ENCODE results near the gene KLF5.

The KLF5 gene

DNA sequence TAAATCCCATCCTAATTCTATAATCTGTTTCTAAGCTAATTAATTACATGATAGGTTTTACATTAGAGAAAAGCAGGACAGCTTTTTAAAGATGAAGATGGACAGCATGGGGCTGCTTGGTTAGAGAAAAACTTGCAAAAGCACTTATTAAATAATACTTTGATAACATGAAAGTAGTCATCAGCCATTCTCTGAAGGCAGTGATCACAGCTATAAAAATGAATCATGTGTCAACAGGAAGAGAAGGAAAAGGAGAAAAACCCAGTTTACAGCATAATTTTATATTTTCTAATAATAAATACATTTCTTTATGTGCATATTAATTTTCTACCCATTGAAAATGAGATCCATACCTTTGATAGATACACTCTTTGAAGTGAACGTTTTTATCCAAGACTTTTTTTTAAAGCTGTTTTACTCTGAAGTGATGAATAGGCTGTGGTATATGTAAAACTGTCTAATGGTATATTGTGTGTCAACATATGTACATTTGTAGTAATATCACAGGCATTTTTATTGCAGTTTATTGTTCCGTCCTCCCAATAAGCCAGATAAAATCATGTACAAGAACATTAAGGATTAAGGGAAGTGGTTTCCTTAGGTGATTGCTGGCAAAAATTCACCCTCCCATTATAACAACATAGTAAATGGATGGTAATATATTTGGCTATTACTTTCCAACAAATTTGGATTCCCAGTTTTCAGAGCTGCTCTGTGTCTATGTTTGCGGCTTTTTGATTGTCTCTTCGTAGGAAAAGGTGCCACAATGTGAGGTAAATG, 1.3 kb upstream of the KLF5 start:
- Histone ChIP-seq H3K4me3 (no peak overlapping the region), H3K27me3 (peaks cover 52 to 70% (median 66%) of the 10 kb centered on the region in 11 experiments), H3K4me1 (peaks cover 0 to 16% (median 9%) of the 10 kb centered on the region in 10 experiments; a peak in 10 of 20 replicates), H3K9me3 (replicated peaks in 1 of 11) (no peaks in the 10 kb centered on the region), H4K20me1 (peaks cover 0 to 18% (median 7%) of the 10 kb centered on the region in 11 experiments; a peak in 10 of 22 replicates), H3K27ac (no peak overlapping the region), H3K9ac (no peak overlapping the region), H3K4me2 (no peak overlapping the region), H3K36me3 (no peaks in the 10 kb centered on the region)
- no peak for TF ChIP-seq Cebpa-rat (IDR thresholded peaks at IDR 0.05)

DNA sequence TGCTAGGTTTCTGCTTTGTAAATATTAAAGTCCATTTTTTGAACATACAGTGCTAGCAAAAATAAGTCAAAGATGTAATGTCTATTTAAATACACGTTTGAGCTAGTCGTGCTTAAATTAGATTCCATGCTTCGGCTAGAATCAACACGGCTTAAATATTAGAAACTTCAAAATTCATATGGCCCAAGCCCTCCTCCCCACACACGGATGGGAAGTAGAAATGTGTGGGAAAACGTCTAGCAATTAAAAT, 816 bp upstream of the KLF5 start:
- no peak for TF ChIP-seq Cebpa-rat (IDR thresholded peaks at IDR 0.05)
- Histone ChIP-seq H3K9ac (no peak overlapping the region), H4K20me1 (peaks cover 0 to 18% (median 7%) of the 10 kb centered on the region in 11 experiments; a peak in 10 of 22 replicates)

DNA sequence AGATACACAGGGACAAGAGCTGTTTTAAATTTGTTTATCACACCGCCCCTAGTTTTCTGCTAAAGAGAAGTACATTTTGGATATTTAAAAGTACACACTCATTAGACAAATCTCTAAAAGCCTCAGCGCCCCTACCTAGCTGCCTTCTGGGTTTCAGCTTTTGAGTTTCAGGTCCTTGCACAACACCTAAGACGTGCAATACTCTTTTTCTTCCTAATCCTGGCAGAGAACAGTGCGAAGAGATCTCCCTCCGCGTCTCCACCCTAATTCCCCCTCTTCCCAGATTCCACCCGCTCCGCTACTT, 421 bp upstream of the KLF5 start:
- H3K4me1 ChIP-seq, result peaks cover 0 to 16% (median 9%) of the 10 kb centered on the region in 10 experiments; a peak in 10 of 20 replicates
- H3K27me3 ChIP-seq, result peaks cover 52 to 71% (median 68%) of the 10 kb centered on the region in 11 experiments
- H3K4me3 ChIP-seq, result peak overlapping the region; percentile 62 to 79 (median 72)
- H3K9me3 ChIP-seq (replicated peaks in 1 of 11), result no peaks in the 10 kb centered on the region
- peaks cover 0 to 18% (median 7%) of the 10 kb centered on the region in 11 experiments; a peak in 10 of 22 replicates for H4K20me1 ChIP-seq
- H3K9ac ChIP-seq, result peak overlapping the region in 3 of 11 experiments; percentile 34 to 71 (median 42); a peak in 1 of 22 replicates
- no peaks in the 10 kb centered on the region for H3K36me3 ChIP-seq
- no peak overlapping the region for H3K27ac ChIP-seq
- H3K4me2 ChIP-seq, result peak overlapping the region; percentile 86 to 100 (median 97)
- 0 out of 22 replicates have a peak, but pooled peaks of 1 of the 11 experiments have one; percentile 13 for TF ChIP-seq Cebpa-rat (IDR thresholded peaks at IDR 0.05)

More for the DNA sequence above, 816 bp upstream of the KLF5 start:
- no peaks in the 10 kb centered on the region for H3K36me3 ChIP-seq
- peaks cover 0 to 16% (median 9%) of the 10 kb centered on the region in 10 experiments; a peak in 10 of 20 replicates for H3K4me1 ChIP-seq
- H3K4me2 ChIP-seq, result peak overlapping the region in 8 of 11 experiments; percentile 86 to 99 (median 98); a peak in 12 of 22 replicates
- H3K9me3 ChIP-seq (replicated peaks in 1 of 11), result no peaks in the 10 kb centered on the region
- no peak overlapping the region for H3K27ac ChIP-seq
- peak overlapping the region in 2 of 10 experiments; percentile 72 to 76; a peak in 1 of 20 replicates for H3K4me3 ChIP-seq
- peaks cover 52 to 71% (median 68%) of the 10 kb centered on the region in 11 experiments for H3K27me3 ChIP-seq

DNA sequence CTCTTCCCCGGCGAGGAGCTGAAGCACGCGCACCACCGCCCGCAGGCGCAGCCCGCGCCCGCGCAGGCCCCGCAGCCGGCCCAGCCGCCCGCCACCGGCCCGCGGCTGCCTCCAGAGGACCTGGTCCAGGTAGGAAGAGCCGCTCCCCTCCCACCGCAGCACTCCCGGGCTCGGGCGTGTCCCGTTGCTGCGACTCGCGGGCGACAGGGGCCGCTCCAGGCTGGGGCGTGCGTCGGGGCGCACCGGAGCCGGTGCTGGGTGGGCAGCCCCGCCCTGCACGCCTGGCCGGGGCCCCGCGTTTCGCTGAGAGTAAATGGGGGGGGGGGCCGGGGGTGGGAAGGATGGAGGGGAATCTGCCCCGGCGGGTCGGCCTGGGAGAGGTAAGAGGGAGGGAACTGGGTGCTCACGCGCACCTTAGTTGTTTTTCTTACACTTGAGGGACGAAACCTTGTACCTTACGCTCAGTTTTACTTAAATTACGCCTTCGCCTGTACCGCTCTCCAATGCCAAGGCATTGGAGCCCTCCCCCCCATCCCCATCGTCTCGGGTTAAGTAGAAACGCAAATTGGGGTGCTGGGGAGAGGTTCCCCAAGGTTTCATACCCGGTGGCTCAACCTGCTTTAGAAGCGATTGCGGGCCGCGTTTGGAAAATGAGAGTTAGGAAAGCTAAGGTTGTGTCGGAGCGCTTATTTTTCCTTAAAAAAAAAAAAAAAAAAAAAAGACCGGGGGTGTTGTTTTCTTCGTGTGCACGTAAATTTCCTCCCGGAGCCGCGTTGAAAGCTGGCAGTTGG, 850 bp downstream of the KLF5 start:
- Histone ChIP-seq H3K4me3 (peak overlapping the region; percentile 62 to 79 (median 72)), H3K9ac (peak overlapping the region; percentile 46 to 78 (median 65); a peak in 21 of 22 replicates), H3K36me3 (no peaks in the 10 kb centered on the region), H4K20me1 (peaks cover 0 to 18% (median 7%) of the 10 kb centered on the region in 11 experiments; a peak in 10 of 22 replicates), H3K9me3 (replicated peaks in 1 of 11) (no peaks in the 10 kb centered on the region), H3K27me3 (peaks cover 52 to 71% (median 68%) of the 10 kb centered on the region in 11 experiments), H3K27ac (peak overlapping the region in 6 of 11 experiments; percentile 7 to 46 (median 38); a peak in 7 of 22 replicates), H3K4me1 (peaks cover 0 to 16% (median 9%) of the 10 kb centered on the region in 10 experiments; a peak in 10 of 20 replicates), H3K4me2 (peak overlapping the region; percentile 86 to 100 (median 97))
- TF ChIP-seq Cebpa-rat (IDR thresholded peaks at IDR 0.05), result no peak

DNA sequence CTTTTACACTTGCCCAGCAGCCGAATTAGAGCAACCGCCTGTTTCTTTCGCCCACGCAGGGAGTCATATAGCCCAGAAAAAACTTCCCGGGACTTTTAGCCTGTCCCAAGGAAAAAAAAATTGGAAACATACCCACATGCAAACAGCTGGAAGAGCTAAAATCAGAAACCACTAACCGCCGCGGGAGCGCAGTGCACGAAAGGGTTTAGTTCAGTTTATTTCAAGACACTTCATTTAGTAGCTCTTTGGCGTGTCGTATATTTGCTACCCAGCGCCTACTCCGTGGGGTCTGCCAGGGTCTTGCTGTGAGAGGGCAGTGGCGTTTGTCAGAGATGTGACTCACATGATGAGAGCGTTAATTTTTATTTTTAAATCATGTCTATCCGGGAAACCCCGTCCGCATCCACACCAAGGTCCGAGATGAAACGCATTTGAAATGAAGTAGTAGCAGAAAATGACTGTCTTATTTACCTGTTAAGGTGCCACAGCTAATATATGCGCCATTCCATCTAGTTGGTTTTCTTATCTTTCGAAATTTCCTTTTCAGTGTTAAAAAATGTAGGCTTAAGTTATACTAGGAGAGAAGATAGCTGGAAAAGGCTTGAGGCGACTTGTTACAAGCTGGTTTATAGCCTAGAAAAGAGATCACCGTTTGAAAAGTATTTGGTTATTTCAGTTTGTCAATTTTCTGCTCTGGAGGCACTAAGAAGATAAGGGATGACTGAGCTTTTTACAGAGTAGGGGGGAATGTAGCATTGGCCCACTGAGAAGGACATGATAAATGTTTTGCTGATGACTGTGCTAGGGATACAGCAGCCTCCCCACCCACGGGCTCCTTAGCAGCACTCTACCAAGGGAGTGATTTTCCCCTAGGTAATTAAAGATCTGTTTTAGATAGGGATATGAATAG, 1.7 kb downstream of the KLF5 start:
- Histone ChIP-seq H3K36me3 (no peaks in the 10 kb centered on the region), H3K4me3 (peak overlapping the region; percentile 31 to 79 (median 72); a peak in 17 of 20 replicates), H3K9ac (no peak overlapping the region), H4K20me1 (peaks cover 0 to 18% (median 7%) of the 10 kb centered on the region in 11 experiments; a peak in 10 of 22 replicates), H3K27ac (no peak overlapping the region), H3K27me3 (peaks cover 52 to 71% (median 68%) of the 10 kb centered on the region in 11 experiments), H3K4me1 (peaks cover 0 to 16% (median 9%) of the 10 kb centered on the region in 10 experiments; a peak in 10 of 20 replicates), H3K9me3 (replicated peaks in 1 of 11) (no peaks in the 10 kb centered on the region), H3K4me2 (peak overlapping the region; percentile 48 to 100 (median 97))
- no peak for TF ChIP-seq Cebpa-rat (IDR thresholded peaks at IDR 0.05)

DNA sequence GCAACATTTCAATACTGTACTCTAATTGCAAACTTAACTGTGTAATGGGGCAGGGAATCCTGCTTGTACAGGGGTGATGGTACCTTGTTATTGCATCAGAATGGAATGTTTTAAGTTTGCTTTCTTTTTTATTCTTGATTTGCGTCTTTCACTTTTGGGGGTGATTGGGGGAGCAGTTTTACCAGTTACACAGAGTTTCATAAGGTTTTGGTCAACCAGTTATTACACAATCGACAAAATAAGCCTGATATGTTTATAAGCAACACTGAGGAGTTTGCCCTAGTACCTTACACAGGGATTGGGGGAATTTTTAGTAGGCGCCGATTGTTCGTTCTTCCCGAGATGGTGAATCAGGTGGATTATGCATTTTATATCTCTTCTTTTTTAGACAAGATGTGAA, 2.7 kb downstream of the KLF5 start:
- Histone ChIP-seq H3K36me3 (no peaks in the 10 kb centered on the region), H4K20me1 (peaks cover 0 to 18% (median 7%) of the 10 kb centered on the region in 11 experiments; a peak in 10 of 22 replicates), H3K27me3 (peaks cover 52 to 63% (median 60%) of the 10 kb centered on the region in 11 experiments), H3K9ac (no peak overlapping the region), H3K4me1 (peaks cover 0 to 16% (median 10%) of the 10 kb centered on the region in 10 experiments; a peak in 11 of 20 replicates), H3K4me2 (no peak overlapping the region), H3K4me3 (no peak overlapping the region), H3K9me3 (replicated peaks in 1 of 11) (no peaks in the 10 kb centered on the region), H3K27ac (no peak overlapping the region)
- TF ChIP-seq Cebpa-rat (IDR thresholded peaks at IDR 0.05), result peak in 2 of 11 experiments; percentile 63; a peak in 4 of 22 replicates

DNA sequence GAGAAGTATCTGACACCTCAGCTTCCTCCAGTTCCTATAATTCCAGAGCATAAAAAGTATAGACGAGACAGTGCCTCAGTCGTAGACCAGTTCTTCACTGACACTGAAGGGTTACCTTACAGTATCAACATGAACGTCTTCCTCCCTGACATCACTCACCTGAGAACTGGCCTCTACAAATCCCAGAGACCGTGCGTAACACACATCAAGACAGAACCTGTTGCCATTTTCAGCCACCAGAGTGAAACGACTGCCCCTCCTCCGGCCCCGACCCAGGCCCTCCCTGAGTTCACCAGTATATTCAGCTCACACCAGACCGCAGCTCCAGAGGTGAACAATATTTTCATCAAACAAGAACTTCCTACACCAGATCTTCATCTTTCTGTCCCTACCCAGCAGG, 3.1 kb downstream of the KLF5 start:
- H3K4me2 ChIP-seq, result no peak overlapping the region
- H3K9ac ChIP-seq, result no peak overlapping the region
- no peak overlapping the region for H3K27ac ChIP-seq
- H3K4me3 ChIP-seq, result no peak overlapping the region
- H3K36me3 ChIP-seq, result no peaks in the 10 kb centered on the region
- peaks cover 51 to 59% (median 56%) of the 10 kb centered on the region in 11 experiments for H3K27me3 ChIP-seq
- TF ChIP-seq Cebpa-rat (IDR thresholded peaks at IDR 0.05), result no peak; a peak in 1 of 22 replicates
- no peaks in the 10 kb centered on the region for H3K9me3 ChIP-seq (replicated peaks in 1 of 11)
- peaks cover 0 to 18% (median 7%) of the 10 kb centered on the region in 11 experiments; a peak in 10 of 22 replicates for H4K20me1 ChIP-seq
- H3K4me1 ChIP-seq, result peaks cover 0 to 16% (median 10%) of the 10 kb centered on the region in 10 experiments; a peak in 11 of 20 replicates

DNA sequence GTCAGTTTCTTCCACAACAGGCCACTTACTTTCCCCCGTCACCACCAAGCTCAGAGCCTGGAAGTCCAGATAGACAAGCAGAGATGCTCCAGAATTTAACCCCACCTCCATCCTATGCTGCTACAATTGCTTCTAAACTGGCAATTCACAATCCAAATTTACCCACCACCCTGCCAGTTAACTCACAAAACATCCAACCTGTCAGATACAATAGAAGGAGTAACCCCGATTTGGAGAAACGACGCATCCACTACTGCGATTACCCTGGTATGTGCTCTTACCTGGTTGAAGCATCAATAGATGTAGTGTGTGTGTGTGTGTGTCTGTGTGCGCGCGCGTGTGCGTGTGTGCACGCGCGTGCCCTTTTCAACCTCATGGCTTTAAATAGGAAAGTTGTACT, 3.7 kb downstream of the KLF5 start:
- Histone ChIP-seq H4K20me1 (peaks cover 0 to 18% (median 7%) of the 10 kb centered on the region in 11 experiments; a peak in 10 of 22 replicates), H3K27me3 (peaks cover 46 to 53% (median 50%) of the 10 kb centered on the region in 11 experiments), H3K27ac (no peak overlapping the region), H3K9ac (no peak overlapping the region), H3K4me3 (no peak overlapping the region), H3K9me3 (replicated peaks in 1 of 11) (no peaks in the 10 kb centered on the region), H3K4me2 (no peak overlapping the region), H3K4me1 (peaks cover 0 to 16% (median 10%) of the 10 kb centered on the region in 10 experiments; a peak in 11 of 20 replicates), H3K36me3 (no peaks in the 10 kb centered on the region)
- no peak for TF ChIP-seq Cebpa-rat (IDR thresholded peaks at IDR 0.05)
